ENCODE results near the gene HIPK2. TPM values are rescaled to one million over a fixed set of nuclear protein-coding genes. Genes with fewer than 3 reads are reported as not detected.
A peak's percentile ranks its signal among the peaks of the same experiment; 100 is the strongest.

Gene HIPK2
- total and polyA plus RNA-seq, 10 of the 15 experiments (the other 5 are each of a cell fraction or from before 2014, with no cell fraction given), result 1.7 to 39.0 (median 9.4) TPM

DNA sequence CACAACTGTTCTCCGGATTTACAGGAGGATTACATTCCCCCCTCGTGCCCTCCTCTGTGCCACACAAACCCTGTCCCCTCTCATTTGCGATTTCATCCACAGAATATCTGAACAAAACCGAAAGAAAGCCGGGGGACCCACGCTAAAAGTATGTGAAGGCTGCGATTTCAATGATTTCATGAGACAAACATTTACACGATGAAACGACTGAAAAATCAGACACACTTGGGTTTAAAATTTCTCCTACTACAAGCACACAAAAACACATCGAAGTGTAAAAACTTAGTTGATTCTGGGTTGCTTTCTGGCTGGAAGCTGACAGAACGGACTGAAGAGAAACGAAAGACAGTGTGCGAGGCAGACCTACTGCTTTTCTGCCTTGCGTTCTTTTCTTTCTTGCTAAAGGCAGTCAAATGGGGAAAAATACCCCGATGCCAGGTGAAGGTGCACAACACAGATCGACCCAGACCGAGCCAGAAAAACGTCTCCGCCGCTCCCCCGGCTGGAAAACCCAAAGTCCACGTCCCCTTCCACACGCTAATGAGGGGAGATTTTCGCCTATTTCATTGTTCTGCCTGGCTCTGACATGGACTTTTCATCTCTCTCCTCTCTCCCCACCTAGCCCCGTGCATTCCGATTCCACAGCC is 1.2 kb downstream of the HIPK2 start:
- FAIRE-seq, result peak; percentile 73
- ATAC-seq, result peak; percentile 46
- peak overlapping the region; percentile 92 for H3K9ac ChIP-seq (ENCODE audit: control insufficient read depth, insufficient read depth, low read length)
- ChIA-PET SMC1A (ENCODE audit: uncharacterized antibody, unreplicated experiment) (interaction anchor here (0.7 kb wide), 1 partner anchor 103 kb away, joined by 3 read pairs; no protein-coding TSS in a partner anchor), RAD21 (ENCODE audit: unreplicated experiment) (interaction anchor here (3.8 kb wide), 1 partner anchor 129 kb away, joined by 18 read pairs; no protein-coding TSS in a partner anchor), POLR2A (interaction anchor here (1.4 kb wide), 1 partner anchor 54 kb away, joined by 4 read pairs; no protein-coding TSS in a partner anchor), CTCF (interaction anchor here (1.3 to 1.5 kb wide), 2 partner anchors 131 to 226 kb away, joined by 4 to 7 read pairs; no protein-coding TSS in a partner anchor)
- H3K36me3 ChIP-seq (ENCODE audit: control insufficient read depth in 2 of 2, insufficient read depth in 2 of 2, low read length in 1 of 2), result no peaks in the 10 kb centered on the region
- DNase-seq (ENCODE audit: low read depth, low spot score), result peak; percentile 36
- no peaks in the 10 kb centered on the region for H4K20me1 ChIP-seq (ENCODE audit: control insufficient read depth, insufficient read depth)
- H3K9me3 ChIP-seq (replicated peaks; ENCODE audit: control insufficient read depth, insufficient read depth, low read length), result no peaks in the 10 kb centered on the region
- H3K4me3 ChIP-seq, result peak overlapping the region; percentile 99
- BruUV-seq (replicated peaks), result no TSS peak
- intact Hi-C loops (cut with micrococcal nuclease; ENCODE audit: unreplicated experiment), result loop anchor here (1.0 kb wide), 1 partner anchor 130 kb away; no protein-coding TSS in a partner anchor
- under 1% methylated on average over 26 of the region's 26 CpGs for WGBS (ENCODE audit: insufficient coverage, insufficient replicate concordance, low lambda C conversion rate, missing lambda C conversion rate)
- H3K79me2 ChIP-seq (ENCODE audit: control insufficient read depth, insufficient read depth, low read length), result peaks cover 47% of the 10 kb centered on the region
- H3K27me3 ChIP-seq (replicated peaks in 1 of 2; ENCODE audit: control insufficient read depth in 2 of 2, insufficient read depth in 2 of 2, low read length in 1 of 2), result peaks cover 0 to 10% of the 10 kb centered on the region in 2 experiments; a peak in 2 of 4 replicates
- in situ Hi-C loops (cut with MboI), result no loop called here
- peak overlapping the region; percentile 57 for H2AFZ ChIP-seq (ENCODE audit: control insufficient read depth, low read depth, low read length)
- H3K27ac ChIP-seq (ENCODE audit: control insufficient read depth, insufficient read depth), result peak overlapping the region; percentile 64
- H3K4me2 ChIP-seq (ENCODE audit: control insufficient read depth, insufficient read depth), result peak overlapping the region; percentile 78
- H3K4me1 ChIP-seq (ENCODE audit: control insufficient read depth, insufficient read depth, low read length), result peaks cover 23% of the 10 kb centered on the region
- TF ChIP-seq SUZ12 (IDR thresholded peaks at IDR 0.05; ENCODE audit: unreplicated experiment), result no peak
- TF ChIP-seq SMARCA5 (IDR thresholded peaks at IDR 0.05), result no peak
- no peak for TF ChIP-seq FOS (IDR thresholded peaks at IDR 0.05; ENCODE audit: borderline replicate concordance, extremely low read depth, insufficient read length)
- TF ChIP-seq SPI1 (IDR thresholded peaks at IDR 0.05; ENCODE audit: borderline replicate concordance, insufficient read depth, low read depth, low read length), result no peak
- no peak for TF ChIP-seq RBBP5 (conservative IDR thresholded peaks at IDR 0.05)
- no peak for TF ChIP-seq TBL1XR1 (IDR thresholded peaks at IDR 0.05; ENCODE audit: low read depth, low read length)
- TF ChIP-seq PML (IDR thresholded peaks at IDR 0.05; ENCODE audit: low read length), result no peak; the same call in 1 of the 2 replicates
- TF ChIP-seq, protein P1, sequence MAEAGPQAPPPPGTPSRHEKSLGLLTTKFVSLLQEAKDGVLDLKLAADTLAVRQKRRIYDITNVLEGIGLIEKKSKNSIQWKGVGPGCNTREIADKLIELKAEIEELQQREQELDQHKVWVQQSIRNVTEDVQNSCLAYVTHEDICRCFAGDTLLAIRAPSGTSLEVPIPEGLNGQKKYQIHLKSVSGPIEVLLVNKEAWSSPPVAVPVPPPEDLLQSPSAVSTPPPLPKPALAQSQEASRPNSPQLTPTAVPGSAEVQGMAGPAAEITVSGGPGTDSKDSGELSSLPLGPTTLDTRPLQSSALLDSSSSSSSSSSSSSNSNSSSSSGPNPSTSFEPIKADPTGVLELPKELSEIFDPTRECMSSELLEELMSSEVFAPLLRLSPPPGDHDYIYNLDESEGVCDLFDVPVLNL (IDR thresholded peaks at IDR 0.05; ENCODE audit: low read depth, low read length), result no peak
- TF ChIP-seq, protein P2, sequence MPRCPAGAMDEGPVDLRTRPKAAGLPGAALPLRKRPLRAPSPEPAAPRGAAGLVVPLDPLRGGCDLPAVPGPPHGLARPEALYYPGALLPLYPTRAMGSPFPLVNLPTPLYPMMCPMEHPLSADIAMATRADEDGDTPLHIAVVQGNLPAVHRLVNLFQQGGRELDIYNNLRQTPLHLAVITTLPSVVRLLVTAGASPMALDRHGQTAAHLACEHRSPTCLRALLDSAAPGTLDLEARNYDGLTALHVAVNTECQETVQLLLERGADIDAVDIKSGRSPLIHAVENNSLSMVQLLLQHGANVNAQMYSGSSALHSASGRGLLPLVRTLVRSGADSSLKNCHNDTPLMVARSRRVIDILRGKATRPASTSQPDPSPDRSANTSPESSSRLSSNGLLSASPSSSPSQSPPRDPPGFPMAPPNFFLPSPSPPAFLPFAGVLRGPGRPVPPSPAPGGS (IDR thresholded peaks at IDR 0.05; ENCODE audit: borderline replicate concordance, insufficient read depth, low read depth, low read length, poor library complexity, severe bottlenecking), result no peak
- TF ChIP-seq CHD4 (IDR thresholded peaks at IDR 0.05), result no peak
- no peak for TF ChIP-seq MTA2 (IDR thresholded peaks at IDR 0.05; ENCODE audit: low read depth)
- TF ChIP-seq MTA3 (IDR thresholded peaks at IDR 0.05; ENCODE audit: borderline replicate concordance, low read length), result no peak
- peak; percentile 49; the same call in 1 of the 2 replicates for TF ChIP-seq POLR2AphosphoS5 (IDR thresholded peaks at IDR 0.05; ENCODE audit: low read length)
- TF ChIP-seq SUPT20H (IDR thresholded peaks at IDR 0.05; ENCODE audit: borderline replicate concordance, control insufficient read depth, low read depth, low read length), result no peak
- TF ChIP-seq ATF7 (IDR thresholded peaks at IDR 0.05; ENCODE audit: low read depth), result no peak
- TF ChIP-seq, protein P3, sequence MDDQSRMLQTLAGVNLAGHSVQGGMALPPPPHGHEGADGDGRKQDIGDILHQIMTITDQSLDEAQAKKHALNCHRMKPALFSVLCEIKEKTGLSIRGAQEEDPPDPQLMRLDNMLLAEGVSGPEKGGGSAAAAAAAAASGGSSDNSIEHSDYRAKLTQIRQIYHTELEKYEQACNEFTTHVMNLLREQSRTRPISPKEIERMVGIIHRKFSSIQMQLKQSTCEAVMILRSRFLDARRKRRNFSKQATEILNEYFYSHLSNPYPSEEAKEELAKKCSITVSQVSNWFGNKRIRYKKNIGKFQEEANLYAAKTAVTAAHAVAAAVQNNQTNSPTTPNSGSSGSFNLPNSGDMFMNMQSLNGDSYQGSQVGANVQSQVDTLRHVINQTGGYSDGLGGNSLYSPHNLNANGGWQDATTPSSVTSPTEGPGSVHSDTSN (IDR thresholded peaks at IDR 0.05; ENCODE audit: insufficient replicate concordance, low read depth, low read length), result no peak
- 0 out of 2 replicates have a peak, but pooled peaks have one; percentile 24 for TF ChIP-seq POLR2A (IDR thresholded peaks at IDR 0.05; ENCODE audit: low read depth, low read length)
- TF ChIP-seq ZNF24 (IDR thresholded peaks at IDR 0.05), result no peak
- 0 out of 2 replicates have a peak, but pooled peaks have one; percentile 9 for TF ChIP-seq FOXM1 (IDR thresholded peaks at IDR 0.05; ENCODE audit: low read depth, low read length)
- TF ChIP-seq TAF1 (IDR thresholded peaks at IDR 0.05; ENCODE audit: borderline replicate concordance, low read depth, low read length), result no peak
- no peak for TF ChIP-seq LARP7 (IDR thresholded peaks at IDR 0.05)
- TF ChIP-seq NBN (IDR thresholded peaks at IDR 0.05), result 0 out of 2 replicates have a peak, but pooled peaks have one; percentile 44
- TF ChIP-seq TCF3 (IDR thresholded peaks at IDR 0.05; ENCODE audit: borderline replicate concordance, insufficient read depth, low read depth, low read length), result no peak

All from GM12878 (cell line).